SK-N-SH treated with all-trans-retinoic acid at 6 μM for 48 hours (cell line): ENCODE data around the gene CRACR2A.

Source experiments
- BACH2 ChIP-seq: fragments of 250-450 bp; sonication (Bioruptor Pico); IDR thresholded peaks from 2 replicates; pipeline ENCODE4 v1.9.0; 2021; ENCODE audit warnings: mild to moderate bottlenecking, borderline replicate concordance
- CSRNP3 ChIP-seq: fragments of 250-450 bp; sonication (Bioruptor Pico); IDR thresholded peaks from 2 replicates; pipeline ENCODE4 v1.5.1; 2021; ENCODE audit warnings: mild to moderate bottlenecking, moderate library complexity
- OSR1 ChIP-seq: fragments of 250-450 bp; sonication (Bioruptor Pico); IDR thresholded peaks from 2 replicates; pipeline ENCODE4 v1.8.0; 2022; ENCODE audit warnings: moderate library complexity, mild to moderate bottlenecking, inconsistent platforms
- RARB ChIP-seq: fragments of 250-450 bp; sonication (Bioruptor Pico); IDR thresholded peaks from 2 replicates; pipeline ENCODE4 v1.8.0; 2021; ENCODE audit warnings: mild to moderate bottlenecking, moderate library complexity
- TSHZ2 ChIP-seq: fragments of 250-450 bp; sonication (Bioruptor Pico); IDR thresholded peaks from 2 replicates; pipeline ENCODE4 v1.5.0; 2020; ENCODE audit warnings: mild to moderate bottlenecking, moderate library complexity
- ZFP3 ChIP-seq: fragments of 250-450 bp; sonication (Bioruptor Pico); IDR thresholded peaks from 2 replicates; pipeline ENCODE4 v1.5.0; 2020; ENCODE audit warnings: mild to moderate bottlenecking, moderate library complexity

GRCh38 chr12:3717283-3717898 is 35.5 kb downstream of the CRACR2A start:
- TF ChIP-seq CSRNP3 (CRISPR knock-in tag) = no peak
- no peak for TF ChIP-seq OSR1 (CRISPR knock-in tag)
- no peak for TF ChIP-seq BACH2
- no peak for TF ChIP-seq TSHZ2
- no peak for TF ChIP-seq ZFP3
- TF ChIP-seq RARB (CRISPR knock-in tag) = no peak
